Heart left ventricle (tissue), 16 donors: Measurements from ENCODE around the gene KLHL2. TPM values are rescaled to one million over a fixed set of nuclear protein-coding genes. Genes with fewer than 3 reads are reported as not detected.

ENCODE experiments used
- ATAC-seq, 4 donors: fragments of 200-7000 bp; cut with Tn5 transposase; one replicate each; pipeline ENCODE4 v1.9.1; 2020 to 2022; ENCODE audit warnings: moderate library complexity in 4 of 4, mild to moderate bottlenecking in 3 of 4, moderate number of reproducible peaks in 1 of 4
- DNase-seq, 5 donors: peaks; one replicate each; pipeline ENCODE4 v3.0.0-alpha.2; 2020
- H3K27ac ChIP-seq, 12 donors: fragments of 200-600 bp; sonication (generic) in 4 of 12; one replicate each; pipeline versions ENCODE4 v1.5.0 to v1.8.0; 2016 to 2022; ENCODE audit warnings: mild to moderate bottlenecking in 2 of 12
- H3K27me3 ChIP-seq, 9 donors: fragments of 200-600 bp; sonication (generic) in 2 of 9; one replicate each; pipeline versions ENCODE4 v1.5.1 to v1.8.0; 2016 to 2022; ENCODE audit warnings: mild to moderate bottlenecking in 3 of 9
- H3K36me3 ChIP-seq, 9 donors: fragments of 200-600 bp; sonication (generic) in 2 of 9; one replicate each; pipeline versions ENCODE4 v1.5.0 to v1.8.0; 2018 to 2022; ENCODE audit warnings: mild to moderate bottlenecking in 2 of 9
- H3K4me1 ChIP-seq, 12 donors: fragments of 200-600 bp; sonication (generic) in 4 of 12; one replicate each; pipeline versions ENCODE4 v1.5.0 to v1.8.0; 2016 to 2022; ENCODE audit warnings: mild to moderate bottlenecking in 3 of 12
- H3K4me3 ChIP-seq, 12 donors: fragments of 200-600 bp; sonication (generic) in 4 of 12; one replicate each; pipeline versions ENCODE4 v1.5.0 to v1.8.0; 2017 to 2022; ENCODE audit warnings: mild to moderate bottlenecking in 9 of 12, moderate library complexity in 4 of 12
- H3K9me3 ChIP-seq, 12 donors: fragments of 200-600 bp; sonication (generic) in 4 of 12; one replicate each; pipeline versions ENCODE4 v1.5.0 to v1.8.0; 2016 to 2022; ENCODE audit warnings: mild to moderate bottlenecking in 1 of 12
- CTCF ChIP-seq, 12 donors: fragments of 200-600 bp; sonication (generic) in 4 of 12; IDR thresholded peaks; one replicate each; pipeline versions ENCODE4 v1.5.0 to v1.8.0; 2018 to 2022; ENCODE audit warnings: antibody characterized with exemption in 12 of 12, mild to moderate bottlenecking in 5 of 12
- POLR2A ChIP-seq, 2 donors: fragments of 450-650 bp; IDR thresholded peaks; one replicate each; pipeline ENCODE4 v1.6.1; 2017; ENCODE audit warnings: antibody characterized with exemption in 2 of 2, mild to moderate bottlenecking in 2 of 2, moderate library complexity in 2 of 2
- WGBS, 4 donors: extraction: QIAGEN DNeasy Blood & Tissue Kit in 2 of 4; methylation state at CpG; one replicate each; pipeline versions ENCODE4 v1.1.5 to v1.1.7; 2013 to 2018; 5-methylcytosine and 5-hydroxymethylcytosine counted together
- intact Hi-C, 10 donors: fragments of 100-400 bp; cut with DNase I; formaldehyde crosslinking; loops; one replicate each; pipeline versions ENCODE4 v1.11.1 to v1.14.2; 2022
- polyA plus RNA-seq, 2 donors: library from polyadenylated mRNA; stranded (reverse); fragments of 200-250 nt; gene quantifications; one replicate each; pipeline ENCODE4 v1.2.3, GENCODE V29; 2013
- total RNA-seq, 9 donors: library from RNA; depleted of rRNA in 2 of 9; stranded (reverse); fragments of >200 nt in 2 of 9; fragmentation: NEBNext Ultra II Directional in 3 of 9; extraction: Animal tissue kit (Norgen Biotek cat#: 25700) in 3 of 9; gene quantifications; one replicate each; pipeline versions ENCODE4 v1.1.0 to v1.2.4, GENCODE V29; 2016 to 2023
- donor health status: ischemic (EF 13 %, LVEDD 7.1; RV severe dilation, severe dysfunction).
- donor health status: healthy with polysubstance abuse.
- donor health status: DM: no; HTN: yes; CAD: no.
- donor health status: DM: no; HTN: no; CAD: no.
- donor health status: ischemic (EF 25% LVEDD 6.9; RV normal size, moderate dysfunction).
- donor health status: ischemic (EF 25% LVEDD 5.7; RV mildly dilated, moderate dysfunction).
- donor health status: healthy.
- donor health status: DM: yes; HTN: yes; CAD: no.
- donor health status: ischemic (EF 35%, LVEDD 5.7; RV mildly dilated, moderate dysfunction).
- donor health status: nonischemic (EF 11% LVEDD 7.7; RV severe dilation, severe dysfunction).
- donor health status: DM: yes; HTN: yes; CAD: no.
- donor health status: PGD.
- donor health status: ischemic (EF 29% LVEDD 5.4; RV normal size, mild dysfunction).
- donor health status: nonischemic (EF 23%, LVEDD 6.1; RV moderate dilation, normal function).

Gene KLHL2
- total and polyA plus RNA-seq, 11 donors: 4.0 to 18.6 (median 10.8) TPM

GRCh38 chr4:165190591-165191347 is 16.6 kb upstream of the KLHL2 start:
- peaks cover 0 to 1% (median 0%) of the 10 kb centered on the region in 9 donors for H3K27me3 ChIP-seq
- no peak overlapping the region for H3K4me3 ChIP-seq
- no peak overlapping the region for H3K27ac ChIP-seq
- no peaks in the 10 kb centered on the region for H3K36me3 ChIP-seq
- no peaks in the 10 kb centered on the region for H3K9me3 ChIP-seq
- no peaks in the 10 kb centered on the region for H3K4me1 ChIP-seq
- 93 to 97% (median 95%) methylated on average over 1 of the region's 1 CpG for WGBS, 4 donors
- intact Hi-C loops: no loop called here
- no peak for ATAC-seq
- no peak for DNase-seq
- TF ChIP-seq CTCF (IDR thresholded peaks at IDR 0.05): no peak
- no peak for TF ChIP-seq POLR2A (IDR thresholded peaks at IDR 0.05)

DNA sequence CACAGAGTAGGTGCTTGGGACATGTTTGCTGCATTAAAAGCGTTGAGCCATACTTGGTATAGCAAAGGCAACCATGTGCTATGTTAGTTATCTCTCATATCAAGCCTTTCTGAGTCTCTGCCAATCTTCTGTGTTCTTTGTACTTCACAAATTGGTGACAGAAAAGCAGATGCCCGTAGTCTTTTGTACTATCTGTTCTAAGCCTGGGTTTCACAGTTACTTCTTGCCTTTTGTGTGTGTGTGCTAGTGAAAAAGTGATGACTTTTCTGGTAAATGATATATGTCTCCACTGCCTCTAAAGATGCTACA is 16.1 kb upstream of the KLHL2 start:
- 56 to 61% (median 60%) methylated on average over 2 of the region's 2 CpGs for WGBS, 4 donors
- Histone ChIP-seq H3K9me3 (no peaks in the 10 kb centered on the region), H3K27ac (no peak overlapping the region)

GRCh38 chr4:165191814-165192499 is 15.4 kb upstream of the KLHL2 start:
- ATAC-seq (no peak), DNase-seq (no peak)
- H3K9me3 ChIP-seq: no peaks in the 10 kb centered on the region
- WGBS, 4 donors: 45 to 58% (median 51%) methylated on average over 7 of the region's 7 CpGs
- intact Hi-C loops: no loop called here
- H3K27ac ChIP-seq: no peak overlapping the region
- peaks cover 0 to 4% (median 0%) of the 10 kb centered on the region in 9 donors for H3K27me3 ChIP-seq
- TF ChIP-seq POLR2A (IDR thresholded peaks at IDR 0.05) (no peak), CTCF (IDR thresholded peaks at IDR 0.05) (no peak)
- no peaks in the 10 kb centered on the region for H3K36me3 ChIP-seq
- H3K4me1 ChIP-seq: no peaks in the 10 kb centered on the region
- H3K4me3 ChIP-seq: no peak overlapping the region

More for the DNA sequence above, 16.1 kb upstream of the KLHL2 start:
- H3K4me1 ChIP-seq: no peaks in the 10 kb centered on the region
- no peak for DNase-seq
- TF ChIP-seq POLR2A (IDR thresholded peaks at IDR 0.05) (no peak), CTCF (IDR thresholded peaks at IDR 0.05) (no peak)
- H3K4me3 ChIP-seq: no peak overlapping the region
- ATAC-seq: no peak
- peaks cover 0 to 4% (median 0%) of the 10 kb centered on the region in 9 donors for H3K27me3 ChIP-seq
- intact Hi-C loops: no loop called here
- no peaks in the 10 kb centered on the region for H3K36me3 ChIP-seq

DNA sequence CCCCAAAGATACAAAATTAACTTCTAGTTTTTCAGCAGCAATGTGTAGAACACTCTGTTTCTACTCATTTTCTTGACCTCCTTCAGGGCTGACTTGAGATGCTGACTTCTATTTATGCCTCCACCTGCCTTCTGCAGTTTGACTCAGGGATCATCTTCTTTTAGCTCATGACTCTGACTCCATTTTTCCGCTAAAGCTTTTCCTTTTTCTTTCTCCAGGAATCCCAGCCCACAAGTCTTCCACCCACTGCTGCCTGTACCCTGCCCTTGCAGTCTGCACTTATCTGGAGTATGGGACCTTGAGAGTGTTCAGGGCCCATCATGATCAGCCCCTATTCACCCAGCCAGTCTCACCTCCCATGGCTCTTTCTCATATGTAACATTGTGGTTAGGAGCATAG is 14.9 kb upstream of the KLHL2 start:
- H3K27me3 ChIP-seq: peaks cover 0 to 4% (median 0%) of the 10 kb centered on the region in 9 donors
- DNase-seq (no peak), ATAC-seq (no peak)
- WGBS, 4 donors: 81 to 94% (median 87%) methylated on average over 1 of the region's 1 CpG
- H3K4me1 ChIP-seq: no peaks in the 10 kb centered on the region
- intact Hi-C loops: no loop called here
- TF ChIP-seq POLR2A (IDR thresholded peaks at IDR 0.05): no peak
- no peak for TF ChIP-seq CTCF (IDR thresholded peaks at IDR 0.05)
- H3K36me3 ChIP-seq: no peaks in the 10 kb centered on the region
- no peak overlapping the region for H3K27ac ChIP-seq
- H3K9me3 ChIP-seq: no peaks in the 10 kb centered on the region
- H3K4me3 ChIP-seq: no peak overlapping the region
